HEK293 (cell line): ENCODE data around the gene FRY.

ENCODE experiments used
- CTCF ChIA-PET: fragments of 350-600 bp; formaldehyde crosslinking; extraction: SDS; loops from one replicate; lab custom pipeline; 2021; ENCODE audit warnings: antibody characterized with exemption; lab: Yijun Ruan, JAX
- POLR2A ChIA-PET: fragments of 300-600 bp; formaldehyde crosslinking; extraction: SDS; loops from one replicate; lab custom pipeline; 2020; ENCODE audit warnings: antibody characterized with exemption, inconsistent platforms; lab: Yijun Ruan, JAX
- H3K27ac ChIP-seq: fragments of 200-500 bp; sonication (Bioruptor generic); 2 replicates; pipeline ENCODE4 v1.5.1; 2014; ENCODE audit warnings: low read depth, low read length, control low read depth, inconsistent platforms; ENCODE audit errors: extremely low read depth
- H3K36me3 ChIP-seq, 2 experiments: fragments of 200-500 bp in 1 of 2; sonication (Bioruptor generic) in 1 of 2; 1 replicate in 1 of 2; 2 replicates in 1 of 2; pipeline ENCODE4 v1.5.1; 2014 to 2017; ENCODE audit warnings: inconsistent platforms in 2 of 2, low read length in 2 of 2; ENCODE audit not compliant: control insufficient read depth in 2 of 2, insufficient read depth in 1 of 2
- H3K4me1 ChIP-seq: fragments of 200-500 bp; sonication (Bioruptor generic); 2 replicates; pipeline ENCODE4 v1.5.1; 2014; ENCODE audit warnings: mild to moderate bottlenecking, low read length, inconsistent platforms; ENCODE audit not compliant: control insufficient read depth, insufficient read depth
- H3K4me3 ChIP-seq: 2 replicates; pipeline ENCODE4 v1.5.1; 2011; ENCODE audit warnings: low read depth, mild to moderate bottlenecking, control low read depth, low read length, moderate library complexity
- H3K9me3 ChIP-seq: fragments of 200-500 bp; sonication (Bioruptor generic); 2 replicates; pipeline ENCODE4 v1.5.1; 2014; ENCODE audit warnings: low read depth, low read length, inconsistent platforms; ENCODE audit not compliant: control insufficient read depth, insufficient read depth
- BCL11B ChIP-seq: fragments of 450-650 bp; formaldehyde crosslinking; IDR thresholded peaks from 2 replicates; pipeline ENCODE4 v1.5.1; 2016; ENCODE audit warnings: low read depth, missing biosample characterization, missing genetic modification characterization
- RBAK ChIP-seq: fragments of 450-650 bp; formaldehyde crosslinking; IDR thresholded peaks from 2 replicates; pipeline ENCODE4 v1.5.1; 2016; ENCODE audit warnings: missing biosample characterization, missing genetic modification characterization
- ZFHX2 ChIP-seq: fragments of 450-650 bp; formaldehyde crosslinking; conservative IDR thresholded peaks from 2 replicates; pipeline ENCODE4 v1.5.1; 2016; ENCODE audit warnings: missing biosample characterization, missing genetic modification characterization
- ZIC2 ChIP-seq: fragments of 450-650 bp; formaldehyde crosslinking; IDR thresholded peaks from 2 replicates; pipeline ENCODE4 v1.5.1; 2016; ENCODE audit warnings: missing biosample characterization, missing genetic modification characterization
- ZNF132 ChIP-seq: fragments of 450-650 bp; formaldehyde crosslinking; IDR thresholded peaks from 2 replicates; pipeline ENCODE4 v1.5.1; 2017; ENCODE audit warnings: missing biosample characterization, missing genetic modification characterization, borderline replicate concordance
- ZNF169 ChIP-seq: fragments of 450-650 bp; formaldehyde crosslinking; IDR thresholded peaks from 2 replicates; pipeline ENCODE4 v1.5.1; 2016; ENCODE audit warnings: missing biosample characterization, missing genetic modification characterization
- ZNF221 ChIP-seq: fragments of 450-650 bp; formaldehyde crosslinking; IDR thresholded peaks from 2 replicates; pipeline ENCODE4 v1.5.1; 2017; ENCODE audit warnings: missing biosample characterization, missing genetic modification characterization, borderline replicate concordance
- ZNF394 ChIP-seq: fragments of 450-650 bp; formaldehyde crosslinking; IDR thresholded peaks from 2 replicates; pipeline ENCODE4 v1.5.1; 2016; ENCODE audit warnings: missing biosample characterization, missing genetic modification characterization, mild to moderate bottlenecking, moderate library complexity, borderline replicate concordance
- ZNF658 ChIP-seq: fragments of 450-650 bp; formaldehyde crosslinking; IDR thresholded peaks from 2 replicates; pipeline ENCODE4; 2016; ENCODE audit warnings: missing biosample characterization, missing genetic modification characterization
- ZSCAN16 ChIP-seq: fragments of 450-650 bp; formaldehyde crosslinking; IDR thresholded peaks from 2 replicates; pipeline ENCODE4 v1.5.1; 2016; ENCODE audit warnings: missing biosample characterization, missing genetic modification characterization
- TF ChIP-seq, protein P1 (sequence below): fragments of 450-650 bp; formaldehyde crosslinking; IDR thresholded peaks from 2 replicates; pipeline ENCODE4 v1.5.1; 2016; ENCODE audit warnings: missing biosample characterization, missing genetic modification characterization, borderline replicate concordance
- TF ChIP-seq, protein P2 (sequence below): fragments of 450-650 bp; formaldehyde crosslinking; IDR thresholded peaks from 2 replicates; pipeline ENCODE4 v1.5.1; 2016; ENCODE audit warnings: missing biosample characterization, missing genetic modification characterization, low read depth
- TF ChIP-seq, protein P3 (sequence below): fragments of 450-650 bp; formaldehyde crosslinking; IDR thresholded peaks from 2 replicates; pipeline ENCODE4 v1.5.1; 2016; ENCODE audit warnings: missing biosample characterization, missing genetic modification characterization
- TF ChIP-seq, protein P4 (sequence below): fragments of 450-650 bp; formaldehyde crosslinking; IDR thresholded peaks from 2 replicates; pipeline ENCODE4 v1.5.1; 2017; ENCODE audit warnings: missing biosample characterization, missing genetic modification characterization
- TF ChIP-seq, protein P5 (sequence below): fragments of 450-650 bp; formaldehyde crosslinking; optimal IDR thresholded peaks from 2 replicates; pipeline ENCODE3; 2016; ENCODE audit warnings: missing biosample characterization, mild to moderate bottlenecking, missing genetic modification characterization
- TF ChIP-seq, protein P6 (sequence below): fragments of 450-650 bp; formaldehyde crosslinking; IDR thresholded peaks from 2 replicates; pipeline ENCODE4 v1.5.0; 2017; ENCODE audit warnings: missing biosample characterization, missing genetic modification characterization, borderline replicate concordance
- TF ChIP-seq, protein P7 (sequence below): fragments of 450-650 bp; formaldehyde crosslinking; IDR thresholded peaks from 2 replicates; pipeline ENCODE4 v1.5.1; 2016; ENCODE audit warnings: missing biosample characterization, missing genetic modification characterization, borderline replicate concordance

FRY gene

DNA sequence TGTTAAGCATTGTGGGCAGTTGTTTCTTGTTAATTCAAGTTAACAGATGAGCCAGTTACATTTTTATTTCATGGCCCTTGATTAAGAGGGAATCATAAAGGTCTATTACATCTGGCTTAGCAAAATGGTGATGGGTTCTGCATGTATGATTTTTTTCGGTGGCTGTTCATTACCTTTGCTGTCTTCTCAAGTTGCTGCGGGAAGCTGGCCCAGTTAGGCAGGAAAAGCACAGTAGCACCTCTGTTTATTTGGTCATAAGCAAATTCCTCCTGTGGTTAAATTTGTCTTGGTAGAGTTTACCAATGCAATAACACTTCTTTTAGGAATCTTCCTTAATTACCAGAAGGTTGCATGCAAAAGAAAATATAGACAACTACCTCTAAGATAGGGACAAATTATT lies 104.5 kb downstream of the FRY start (continued):
- TF ChIP-seq, protein P1, sequence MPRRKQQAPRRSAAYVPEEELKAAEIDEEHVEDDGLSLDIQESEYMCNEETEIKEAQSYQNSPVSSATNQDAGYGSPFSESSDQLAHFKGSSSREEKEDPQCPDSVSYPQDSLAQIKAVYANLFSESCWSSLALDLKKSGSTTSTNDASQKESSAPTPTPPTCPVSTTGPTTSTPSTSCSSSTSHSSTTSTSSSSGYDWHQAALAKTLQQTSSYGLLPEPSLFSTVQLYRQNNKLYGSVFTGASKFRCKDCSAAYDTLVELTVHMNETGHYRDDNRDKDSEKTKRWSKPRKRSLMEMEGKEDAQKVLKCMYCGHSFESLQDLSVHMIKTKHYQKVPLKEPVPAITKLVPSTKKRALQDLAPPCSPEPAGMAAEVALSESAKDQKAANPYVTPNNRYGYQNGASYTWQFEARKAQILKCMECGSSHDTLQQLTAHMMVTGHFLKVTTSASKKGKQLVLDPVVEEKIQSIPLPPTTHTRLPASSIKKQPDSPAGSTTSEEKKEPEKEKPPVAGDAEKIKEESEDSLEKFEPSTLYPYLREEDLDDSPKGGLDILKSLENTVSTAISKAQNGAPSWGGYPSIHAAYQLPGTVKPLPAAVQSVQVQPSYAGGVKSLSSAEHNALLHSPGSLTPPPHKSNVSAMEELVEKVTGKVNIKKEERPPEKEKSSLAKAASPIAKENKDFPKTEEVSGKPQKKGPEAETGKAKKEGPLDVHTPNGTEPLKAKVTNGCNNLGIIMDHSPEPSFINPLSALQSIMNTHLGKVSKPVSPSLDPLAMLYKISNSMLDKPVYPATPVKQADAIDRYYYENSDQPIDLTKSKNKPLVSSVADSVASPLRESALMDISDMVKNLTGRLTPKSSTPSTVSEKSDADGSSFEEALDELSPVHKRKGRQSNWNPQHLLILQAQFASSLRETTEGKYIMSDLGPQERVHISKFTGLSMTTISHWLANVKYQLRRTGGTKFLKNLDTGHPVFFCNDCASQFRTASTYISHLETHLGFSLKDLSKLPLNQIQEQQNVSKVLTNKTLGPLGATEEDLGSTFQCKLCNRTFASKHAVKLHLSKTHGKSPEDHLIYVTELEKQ (tag by site-specific recombination), result no peak
- TF ChIP-seq, protein P2, sequence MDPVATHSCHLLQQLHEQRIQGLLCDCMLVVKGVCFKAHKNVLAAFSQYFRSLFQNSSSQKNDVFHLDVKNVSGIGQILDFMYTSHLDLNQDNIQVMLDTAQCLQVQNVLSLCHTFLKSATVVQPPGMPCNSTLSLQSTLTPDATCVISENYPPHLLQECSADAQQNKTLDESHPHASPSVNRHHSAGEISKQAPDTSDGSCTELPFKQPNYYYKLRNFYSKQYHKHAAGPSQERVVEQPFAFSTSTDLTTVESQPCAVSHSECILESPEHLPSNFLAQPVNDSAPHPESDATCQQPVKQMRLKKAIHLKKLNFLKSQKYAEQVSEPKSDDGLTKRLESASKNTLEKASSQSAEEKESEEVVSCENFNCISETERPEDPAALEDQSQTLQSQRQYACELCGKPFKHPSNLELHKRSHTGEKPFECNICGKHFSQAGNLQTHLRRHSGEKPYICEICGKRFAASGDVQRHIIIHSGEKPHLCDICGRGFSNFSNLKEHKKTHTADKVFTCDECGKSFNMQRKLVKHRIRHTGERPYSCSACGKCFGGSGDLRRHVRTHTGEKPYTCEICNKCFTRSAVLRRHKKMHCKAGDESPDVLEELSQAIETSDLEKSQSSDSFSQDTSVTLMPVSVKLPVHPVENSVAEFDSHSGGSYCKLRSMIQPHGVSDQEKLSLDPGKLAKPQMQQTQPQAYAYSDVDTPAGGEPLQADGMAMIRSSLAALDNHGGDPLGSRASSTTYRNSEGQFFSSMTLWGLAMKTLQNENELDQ (tag by site-specific recombination), result no peak
- TF ChIP-seq, protein P3, sequence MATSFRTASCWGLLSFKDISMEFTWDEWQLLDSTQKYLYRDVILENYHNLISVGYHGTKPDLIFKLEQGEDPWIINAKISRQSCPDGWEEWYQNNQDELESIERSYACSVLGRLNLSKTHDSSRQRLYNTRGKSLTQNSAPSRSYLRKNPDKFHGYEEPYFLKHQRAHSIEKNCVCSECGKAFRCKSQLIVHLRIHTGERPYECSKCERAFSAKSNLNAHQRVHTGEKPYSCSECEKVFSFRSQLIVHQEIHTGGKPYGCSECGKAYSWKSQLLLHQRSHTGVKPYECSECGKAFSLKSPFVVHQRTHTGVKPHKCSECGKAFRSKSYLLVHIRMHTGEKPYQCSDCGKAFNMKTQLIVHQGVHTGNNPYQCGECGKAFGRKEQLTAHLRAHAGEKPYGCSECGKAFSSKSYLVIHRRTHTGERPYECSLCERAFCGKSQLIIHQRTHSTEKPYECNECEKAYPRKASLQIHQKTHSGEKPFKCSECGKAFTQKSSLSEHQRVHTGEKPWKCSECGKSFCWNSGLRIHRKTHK (tag by site-specific recombination), result no peak
- TF ChIP-seq, protein P4, sequence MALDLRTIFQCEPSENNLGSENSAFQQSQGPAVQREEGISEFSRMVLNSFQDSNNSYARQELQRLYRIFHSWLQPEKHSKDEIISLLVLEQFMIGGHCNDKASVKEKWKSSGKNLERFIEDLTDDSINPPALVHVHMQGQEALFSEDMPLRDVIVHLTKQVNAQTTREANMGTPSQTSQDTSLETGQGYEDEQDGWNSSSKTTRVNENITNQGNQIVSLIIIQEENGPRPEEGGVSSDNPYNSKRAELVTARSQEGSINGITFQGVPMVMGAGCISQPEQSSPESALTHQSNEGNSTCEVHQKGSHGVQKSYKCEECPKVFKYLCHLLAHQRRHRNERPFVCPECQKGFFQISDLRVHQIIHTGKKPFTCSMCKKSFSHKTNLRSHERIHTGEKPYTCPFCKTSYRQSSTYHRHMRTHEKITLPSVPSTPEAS (tag by site-specific recombination), result no peak
- no peak for TF ChIP-seq ZFHX2 (tag by site-specific recombination)
- no peak for TF ChIP-seq ZNF221 (tag by site-specific recombination)
- TF ChIP-seq RBAK (tag by site-specific recombination), result no peak
- no peak for TF ChIP-seq ZNF658 (tag by site-specific recombination)
- TF ChIP-seq ZIC2, result no peak
- TF ChIP-seq ZNF169 (tag by site-specific recombination), result no peak

DNA sequence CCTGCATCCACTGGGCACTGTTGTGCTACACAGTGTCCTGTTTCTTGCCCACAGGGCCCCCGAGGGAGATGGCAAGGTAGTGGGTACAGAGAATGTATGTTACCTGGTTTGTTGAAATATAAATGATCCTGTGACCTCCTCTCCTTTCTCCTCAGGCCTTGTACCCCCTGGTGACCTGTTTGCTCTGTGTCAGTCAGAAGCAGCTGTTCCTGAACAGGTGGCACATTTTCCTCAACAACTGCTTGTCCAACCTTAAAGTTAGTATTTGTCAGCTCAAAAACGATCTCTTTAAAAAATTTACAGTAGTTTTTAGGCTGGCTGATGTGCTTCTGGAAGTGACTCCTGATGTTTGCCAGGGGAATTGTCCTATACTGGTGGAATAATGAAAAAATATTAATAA lies 105.1 kb downstream of the FRY start:
- POLR2A ChIA-PET, result no interaction called here
- CTCF ChIA-PET, result no interaction called here
- no peaks in the 10 kb centered on the region for H3K36me3 ChIP-seq
- no peaks in the 10 kb centered on the region for H3K4me1 ChIP-seq
- H3K9me3 ChIP-seq, result no peaks in the 10 kb centered on the region
- no peak overlapping the region for H3K27ac ChIP-seq
- no peak overlapping the region for H3K4me3 ChIP-seq
- TF ChIP-seq, protein P5, sequence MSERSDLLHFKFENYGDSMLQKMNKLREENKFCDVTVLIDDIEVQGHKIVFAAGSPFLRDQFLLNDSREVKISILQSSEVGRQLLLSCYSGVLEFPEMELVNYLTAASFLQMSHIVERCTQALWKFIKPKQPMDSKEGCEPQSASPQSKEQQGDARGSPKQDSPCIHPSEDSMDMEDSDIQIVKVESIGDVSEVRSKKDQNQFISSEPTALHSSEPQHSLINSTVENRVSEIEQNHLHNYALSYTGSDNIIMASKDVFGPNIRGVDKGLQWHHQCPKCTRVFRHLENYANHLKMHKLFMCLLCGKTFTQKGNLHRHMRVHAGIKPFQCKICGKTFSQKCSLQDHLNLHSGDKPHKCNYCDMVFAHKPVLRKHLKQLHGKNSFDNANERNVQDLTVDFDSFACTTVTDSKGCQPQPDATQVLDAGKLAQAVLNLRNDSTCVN (tag by site-specific recombination), result no peak
- TF ChIP-seq, protein P6, sequence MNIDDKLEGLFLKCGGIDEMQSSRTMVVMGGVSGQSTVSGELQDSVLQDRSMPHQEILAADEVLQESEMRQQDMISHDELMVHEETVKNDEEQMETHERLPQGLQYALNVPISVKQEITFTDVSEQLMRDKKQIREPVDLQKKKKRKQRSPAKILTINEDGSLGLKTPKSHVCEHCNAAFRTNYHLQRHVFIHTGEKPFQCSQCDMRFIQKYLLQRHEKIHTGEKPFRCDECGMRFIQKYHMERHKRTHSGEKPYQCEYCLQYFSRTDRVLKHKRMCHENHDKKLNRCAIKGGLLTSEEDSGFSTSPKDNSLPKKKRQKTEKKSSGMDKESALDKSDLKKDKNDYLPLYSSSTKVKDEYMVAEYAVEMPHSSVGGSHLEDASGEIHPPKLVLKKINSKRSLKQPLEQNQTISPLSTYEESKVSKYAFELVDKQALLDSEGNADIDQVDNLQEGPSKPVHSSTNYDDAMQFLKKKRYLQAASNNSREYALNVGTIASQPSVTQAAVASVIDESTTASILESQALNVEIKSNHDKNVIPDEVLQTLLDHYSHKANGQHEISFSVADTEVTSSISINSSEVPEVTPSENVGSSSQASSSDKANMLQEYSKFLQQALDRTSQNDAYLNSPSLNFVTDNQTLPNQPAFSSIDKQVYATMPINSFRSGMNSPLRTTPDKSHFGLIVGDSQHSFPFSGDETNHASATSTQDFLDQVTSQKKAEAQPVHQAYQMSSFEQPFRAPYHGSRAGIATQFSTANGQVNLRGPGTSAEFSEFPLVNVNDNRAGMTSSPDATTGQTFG (tag by site-specific recombination), result no peak
- TF ChIP-seq ZNF394 (tag by site-specific recombination), result no peak
- no peak for TF ChIP-seq BCL11B (tag by site-specific recombination)
- no peak for TF ChIP-seq ZNF132 (tag by site-specific recombination)
- TF ChIP-seq ZSCAN16 (tag by site-specific recombination), result no peak
- TF ChIP-seq, protein P7, sequence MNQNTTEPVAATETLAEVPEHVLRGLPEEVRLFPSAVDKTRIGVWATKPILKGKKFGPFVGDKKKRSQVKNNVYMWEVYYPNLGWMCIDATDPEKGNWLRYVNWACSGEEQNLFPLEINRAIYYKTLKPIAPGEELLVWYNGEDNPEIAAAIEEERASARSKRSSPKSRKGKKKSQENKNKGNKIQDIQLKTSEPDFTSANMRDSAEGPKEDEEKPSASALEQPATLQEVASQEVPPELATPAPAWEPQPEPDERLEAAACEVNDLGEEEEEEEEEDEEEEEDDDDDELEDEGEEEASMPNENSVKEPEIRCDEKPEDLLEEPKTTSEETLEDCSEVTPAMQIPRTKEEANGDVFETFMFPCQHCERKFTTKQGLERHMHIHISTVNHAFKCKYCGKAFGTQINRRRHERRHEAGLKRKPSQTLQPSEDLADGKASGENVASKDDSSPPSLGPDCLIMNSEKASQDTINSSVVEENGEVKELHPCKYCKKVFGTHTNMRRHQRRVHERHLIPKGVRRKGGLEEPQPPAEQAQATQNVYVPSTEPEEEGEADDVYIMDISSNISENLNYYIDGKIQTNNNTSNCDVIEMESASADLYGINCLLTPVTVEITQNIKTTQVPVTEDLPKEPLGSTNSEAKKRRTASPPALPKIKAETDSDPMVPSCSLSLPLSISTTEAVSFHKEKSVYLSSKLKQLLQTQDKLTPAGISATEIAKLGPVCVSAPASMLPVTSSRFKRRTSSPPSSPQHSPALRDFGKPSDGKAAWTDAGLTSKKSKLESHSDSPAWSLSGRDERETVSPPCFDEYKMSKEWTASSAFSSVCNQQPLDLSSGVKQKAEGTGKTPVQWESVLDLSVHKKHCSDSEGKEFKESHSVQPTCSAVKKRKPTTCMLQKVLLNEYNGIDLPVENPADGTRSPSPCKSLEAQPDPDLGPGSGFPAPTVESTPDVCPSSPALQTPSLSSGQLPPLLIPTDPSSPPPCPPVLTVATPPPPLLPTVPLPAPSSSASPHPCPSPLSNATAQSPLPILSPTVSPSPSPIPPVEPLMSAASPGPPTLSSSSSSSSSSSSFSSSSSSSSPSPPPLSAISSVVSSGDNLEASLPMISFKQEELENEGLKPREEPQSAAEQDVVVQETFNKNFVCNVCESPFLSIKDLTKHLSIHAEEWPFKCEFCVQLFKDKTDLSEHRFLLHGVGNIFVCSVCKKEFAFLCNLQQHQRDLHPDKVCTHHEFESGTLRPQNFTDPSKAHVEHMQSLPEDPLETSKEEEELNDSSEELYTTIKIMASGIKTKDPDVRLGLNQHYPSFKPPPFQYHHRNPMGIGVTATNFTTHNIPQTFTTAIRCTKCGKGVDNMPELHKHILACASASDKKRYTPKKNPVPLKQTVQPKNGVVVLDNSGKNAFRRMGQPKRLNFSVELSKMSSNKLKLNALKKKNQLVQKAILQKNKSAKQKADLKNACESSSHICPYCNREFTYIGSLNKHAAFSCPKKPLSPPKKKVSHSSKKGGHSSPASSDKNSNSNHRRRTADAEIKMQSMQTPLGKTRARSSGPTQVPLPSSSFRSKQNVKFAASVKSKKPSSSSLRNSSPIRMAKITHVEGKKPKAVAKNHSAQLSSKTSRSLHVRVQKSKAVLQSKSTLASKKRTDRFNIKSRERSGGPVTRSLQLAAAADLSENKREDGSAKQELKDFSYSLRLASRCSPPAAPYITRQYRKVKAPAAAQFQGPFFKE (tag by site-specific recombination), result no peak
